Activated T-helper 17 cell treated with anti-CD3 and anti-CD28 coated beads, Interleukin-2, amount 50 U/mL, for 72 hours (primary cell): ENCODE results near the gene SETDB2. TPM values are rescaled to one million over a fixed set of nuclear protein-coding genes. Genes with fewer than 3 reads are reported as not detected.
A peak's percentile ranks its signal among the peaks of the same experiment; 100 is the strongest.

Experiments
- ATAC-seq: fragments of 150-1000 bp; cut with Tn5 transposase; replicated peaks from 2 replicates; pipeline ENCODE4 v1.10.0; 2021; ENCODE audit warnings: mild to moderate bottlenecking, moderate library complexity
- H3K27ac Mint-ChIP-seq: one replicate; pipeline ENCODE4 v1.8.0; 2022; ENCODE audit warnings: mixed read lengths
- H3K27me3 Mint-ChIP-seq: one replicate; pipeline ENCODE4 v1.8.0; 2022; ENCODE audit warnings: mixed read lengths
- H3K36me3 Mint-ChIP-seq: one replicate; pipeline ENCODE4 v1.8.0; 2022; ENCODE audit warnings: low read depth, mild to moderate bottlenecking, mixed read lengths
- H3K4me1 Mint-ChIP-seq: one replicate; pipeline ENCODE4 v1.8.0; 2022; ENCODE audit warnings: mixed read lengths
- H3K4me3 Mint-ChIP-seq: one replicate; pipeline ENCODE4 v1.8.0; 2022; ENCODE audit warnings: mild to moderate bottlenecking, mixed read lengths
- H3K9me3 Mint-ChIP-seq: one replicate; pipeline ENCODE4 v1.8.0; 2022; ENCODE audit warnings: mixed read lengths
- total RNA-seq, 2 donors: library from RNA; stranded (reverse); gene quantifications; one replicate each; pipeline ENCODE4 v1.2.3, GENCODE V29; 2022

Gene SETDB2, protein sequence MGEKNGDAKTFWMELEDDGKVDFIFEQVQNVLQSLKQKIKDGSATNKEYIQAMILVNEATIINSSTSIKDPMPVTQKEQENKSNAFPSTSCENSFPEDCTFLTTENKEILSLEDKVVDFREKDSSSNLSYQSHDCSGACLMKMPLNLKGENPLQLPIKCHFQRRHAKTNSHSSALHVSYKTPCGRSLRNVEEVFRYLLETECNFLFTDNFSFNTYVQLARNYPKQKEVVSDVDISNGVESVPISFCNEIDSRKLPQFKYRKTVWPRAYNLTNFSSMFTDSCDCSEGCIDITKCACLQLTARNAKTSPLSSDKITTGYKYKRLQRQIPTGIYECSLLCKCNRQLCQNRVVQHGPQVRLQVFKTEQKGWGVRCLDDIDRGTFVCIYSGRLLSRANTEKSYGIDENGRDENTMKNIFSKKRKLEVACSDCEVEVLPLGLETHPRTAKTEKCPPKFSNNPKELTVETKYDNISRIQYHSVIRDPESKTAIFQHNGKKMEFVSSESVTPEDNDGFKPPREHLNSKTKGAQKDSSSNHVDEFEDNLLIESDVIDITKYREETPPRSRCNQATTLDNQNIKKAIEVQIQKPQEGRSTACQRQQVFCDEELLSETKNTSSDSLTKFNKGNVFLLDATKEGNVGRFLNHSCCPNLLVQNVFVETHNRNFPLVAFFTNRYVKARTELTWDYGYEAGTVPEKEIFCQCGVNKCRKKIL
- total RNA-seq = 10 to 100 TPM; 14.1 to 16.3 TPM

- Mint-ChIP-seq H3K4me1 (peaks cover 17% of the 10 kb centered on the region), H3K36me3 (peaks cover 40% of the 10 kb centered on the region), H3K9me3 (no peaks in the 10 kb centered on the region), H3K27ac (peak within 1 kb of the TSS; percentile 97), H3K4me3 (peak within 1 kb of the TSS; percentile 87), H3K27me3 (no peaks in the 10 kb centered on the region)
- ATAC-seq = peak; percentile 93
Measured at GRCh38 chr13:49443704-49444523, at the start of gene SETDB2, which contains the start of gene CAB39L. TSS of gene SETDB2 (plus strand) at chr13:49444274. CDS start at chr13:49451894, 7,620 bp downstream. TSS of gene CAB39L (minus strand) at chr13:49444064. CDS start at chr13:49382910, 61,154 bp downstream.

GRCh38 chr13:49395451-49395865, 48.6 kb upstream of the SETDB2 start:
- no peaks in the 10 kb centered on the region for H3K9me3 Mint-ChIP-seq
- H3K36me3 Mint-ChIP-seq = no peaks in the 10 kb centered on the region
- ATAC-seq = no peak
- no peaks in the 10 kb centered on the region for H3K4me1 Mint-ChIP-seq
- H3K27me3 Mint-ChIP-seq = no peaks in the 10 kb centered on the region
- no peak overlapping the region for H3K27ac Mint-ChIP-seq
- no peak overlapping the region for H3K4me3 Mint-ChIP-seq

- no peak overlapping the region for H3K27ac Mint-ChIP-seq
- no peak for ATAC-seq
- H3K4me3 Mint-ChIP-seq = no peak overlapping the region
Measured at GRCh38 chr13:49395878-49396380, 48.1 kb upstream of the SETDB2 start.

DNA sequence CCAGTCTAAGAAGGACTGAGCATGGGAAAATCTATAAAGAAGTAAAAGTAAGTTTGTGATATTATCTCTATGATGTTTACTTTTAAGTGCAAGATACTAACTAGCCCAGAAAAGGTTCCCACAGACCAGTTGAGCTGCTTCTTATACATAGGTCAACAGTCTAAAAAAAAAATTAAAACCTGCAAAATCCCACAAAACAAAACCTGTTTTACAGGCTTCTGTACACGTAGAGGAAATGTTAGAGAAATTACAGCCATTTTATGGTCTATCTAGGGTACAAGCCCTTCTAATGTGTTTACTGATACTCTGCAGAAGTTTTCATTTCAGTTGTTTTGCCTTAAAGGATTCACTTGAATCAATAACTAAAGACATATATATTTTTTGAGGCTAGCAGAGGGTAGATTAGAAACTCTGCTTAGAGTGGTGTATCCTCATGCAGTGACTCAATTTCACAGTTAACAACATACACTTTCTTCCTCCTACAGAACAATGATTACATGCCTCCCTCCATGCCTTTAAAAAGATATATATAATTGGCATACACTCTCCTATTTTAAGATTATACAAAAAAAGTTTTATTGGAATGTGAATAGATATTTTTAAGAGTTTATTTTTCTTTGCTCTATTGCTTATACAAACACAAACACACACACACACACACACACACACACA, 44.1 kb upstream of the SETDB2 start:
- peaks cover 15% of the 10 kb centered on the region for H3K36me3 Mint-ChIP-seq
- no peaks in the 10 kb centered on the region for H3K4me1 Mint-ChIP-seq
- ATAC-seq = no peak
- H3K27ac Mint-ChIP-seq = no peak overlapping the region
- H3K9me3 Mint-ChIP-seq = peaks cover 4% of the 10 kb centered on the region
- no peaks in the 10 kb centered on the region for H3K27me3 Mint-ChIP-seq
- H3K4me3 Mint-ChIP-seq = no peak overlapping the region

More at GRCh38 chr13:49395878-49396380, 48.1 kb upstream of the SETDB2 start:
- Mint-ChIP-seq H3K36me3 (no peaks in the 10 kb centered on the region), H3K9me3 (no peaks in the 10 kb centered on the region), H3K27me3 (no peaks in the 10 kb centered on the region), H3K4me1 (no peaks in the 10 kb centered on the region)

DNA sequence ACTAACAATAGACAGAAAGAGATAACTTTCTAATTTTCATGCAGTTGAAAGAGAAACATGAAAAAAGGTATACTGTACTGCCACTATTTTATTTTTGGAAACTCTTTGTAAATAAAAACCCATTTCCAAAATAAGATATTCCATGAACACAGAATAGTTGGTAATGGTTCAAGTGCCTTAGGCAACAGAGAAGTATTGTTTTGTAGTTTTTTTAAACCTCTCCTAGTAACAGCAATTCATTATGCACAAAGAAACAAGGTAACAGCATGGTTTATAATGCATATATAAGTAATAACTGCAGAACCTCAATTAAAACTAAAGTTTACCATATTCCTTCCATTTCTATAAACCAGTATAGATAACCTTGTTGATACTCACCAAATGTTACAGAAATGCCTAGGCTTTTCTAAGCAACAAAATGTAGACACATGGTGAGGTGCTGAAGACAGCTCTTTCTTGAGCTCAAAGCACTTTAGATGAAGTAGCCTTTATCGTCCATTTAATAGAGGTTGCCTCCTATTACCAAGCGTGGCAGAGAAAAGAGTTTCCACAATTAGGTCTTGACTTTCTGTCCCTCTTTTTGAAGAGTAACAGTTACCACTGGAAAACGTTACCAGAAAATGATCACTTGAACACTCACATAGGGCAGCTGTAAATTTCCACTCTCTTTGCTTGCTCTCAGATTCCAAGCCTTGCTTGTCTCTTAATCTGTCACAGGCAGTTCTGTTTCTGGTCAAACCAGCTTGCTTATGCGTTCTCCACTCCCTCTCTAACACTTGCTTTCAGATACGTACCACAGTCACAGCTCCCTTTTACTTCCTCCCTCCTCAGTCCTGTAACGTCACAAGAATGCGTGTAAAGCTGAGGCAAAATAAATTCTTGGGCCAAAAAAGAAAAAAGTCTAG, 43.1 kb upstream of the SETDB2 start:
- no peak overlapping the region for H3K27ac Mint-ChIP-seq
- no peak for ATAC-seq

DNA sequence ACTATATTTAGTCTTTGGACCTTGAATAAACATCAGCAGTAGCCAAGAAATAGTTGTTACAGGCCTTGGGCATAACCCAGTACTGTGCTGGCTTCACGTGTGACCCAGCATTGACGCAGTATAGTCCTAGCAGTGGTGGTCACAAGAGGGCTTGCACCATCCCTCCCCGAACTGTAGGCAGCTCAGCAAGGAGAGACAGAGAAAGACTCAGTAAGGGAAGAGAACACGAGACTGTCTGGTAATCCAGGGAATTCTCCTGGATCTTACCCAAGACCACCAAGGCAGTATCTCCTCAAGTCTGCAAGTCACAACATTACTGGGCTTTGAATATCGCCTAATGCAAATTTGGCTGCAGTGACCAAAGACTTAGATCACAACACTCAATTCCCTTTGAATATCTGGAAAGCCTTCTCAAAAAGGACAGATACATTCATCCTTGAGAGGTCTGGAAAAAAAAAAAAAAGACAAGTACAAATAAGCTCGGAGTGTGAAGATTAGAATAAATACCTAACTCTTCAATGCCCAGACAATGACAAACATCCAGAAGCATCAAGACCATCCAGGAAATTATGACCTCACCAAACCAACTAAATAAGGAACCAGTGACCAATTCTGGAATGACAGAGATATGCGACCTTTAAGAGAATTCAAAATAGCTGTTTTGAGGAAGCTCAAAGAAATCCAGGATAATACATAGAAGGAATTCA, 39.9 kb upstream of the SETDB2 start:
- H3K4me3 Mint-ChIP-seq = no peak overlapping the region
- no peaks in the 10 kb centered on the region for H3K27me3 Mint-ChIP-seq
- no peak overlapping the region for H3K27ac Mint-ChIP-seq
- H3K9me3 Mint-ChIP-seq = peaks cover 13% of the 10 kb centered on the region
- ATAC-seq = no peak
- H3K4me1 Mint-ChIP-seq = no peaks in the 10 kb centered on the region
- H3K36me3 Mint-ChIP-seq = peaks cover 21% of the 10 kb centered on the region

More for the DNA sequence above, 43.1 kb upstream of the SETDB2 start:
- H3K36me3 Mint-ChIP-seq = peaks cover 21% of the 10 kb centered on the region
- H3K4me1 Mint-ChIP-seq = no peaks in the 10 kb centered on the region
- peaks cover 13% of the 10 kb centered on the region for H3K9me3 Mint-ChIP-seq
- H3K4me3 Mint-ChIP-seq = no peak overlapping the region
- no peaks in the 10 kb centered on the region for H3K27me3 Mint-ChIP-seq

DNA sequence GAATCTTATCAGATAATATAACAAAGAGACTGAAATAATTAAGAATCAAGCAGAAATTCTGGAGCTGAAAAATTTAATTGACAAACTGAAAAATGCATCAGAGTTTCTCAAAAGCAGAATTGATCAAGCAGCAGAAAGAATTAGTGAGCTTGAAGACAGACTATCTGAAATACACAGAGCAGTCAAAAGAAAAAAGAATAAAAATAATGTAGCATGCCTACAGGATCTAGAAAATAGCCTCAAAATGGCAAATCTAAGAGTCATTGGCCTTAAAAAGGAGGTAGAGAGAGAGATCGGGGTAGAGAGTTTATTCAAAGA, 39.4 kb upstream of the SETDB2 start:
- Mint-ChIP-seq H3K4me1 (no peaks in the 10 kb centered on the region), H3K9me3 (peaks cover 13% of the 10 kb centered on the region), H3K27me3 (no peaks in the 10 kb centered on the region), H3K27ac (no peak overlapping the region), H3K36me3 (peaks cover 21% of the 10 kb centered on the region), H3K4me3 (no peak overlapping the region)
- no peak for ATAC-seq

- Mint-ChIP-seq H3K4me1 (no peaks in the 10 kb centered on the region), H3K27me3 (no peaks in the 10 kb centered on the region), H3K27ac (no peak overlapping the region), H3K36me3 (peaks cover 21% of the 10 kb centered on the region), H3K9me3 (peaks cover 13% of the 10 kb centered on the region), H3K4me3 (no peak overlapping the region)
- ATAC-seq = no peak
Measured at GRCh38 chr13:49407068-49407467, 37.0 kb upstream of the SETDB2 start.

- Mint-ChIP-seq H3K27ac (no peak overlapping the region), H3K9me3 (peaks cover 13% of the 10 kb centered on the region), H3K4me3 (no peak overlapping the region), H3K27me3 (no peaks in the 10 kb centered on the region), H3K4me1 (no peaks in the 10 kb centered on the region), H3K36me3 (peaks cover 21% of the 10 kb centered on the region)
- ATAC-seq = no peak
Measured at GRCh38 chr13:49407936-49408335, 36.1 kb upstream of the SETDB2 start.

- Mint-ChIP-seq H3K4me3 (no peak overlapping the region), H3K27ac (no peak overlapping the region), H3K27me3 (no peaks in the 10 kb centered on the region), H3K4me1 (no peaks in the 10 kb centered on the region), H3K9me3 (peaks cover 13% of the 10 kb centered on the region), H3K36me3 (peaks cover 15% of the 10 kb centered on the region)
- ATAC-seq = no peak
Measured at GRCh38 chr13:49409008-49409407, 35.1 kb upstream of the SETDB2 start.

DNA sequence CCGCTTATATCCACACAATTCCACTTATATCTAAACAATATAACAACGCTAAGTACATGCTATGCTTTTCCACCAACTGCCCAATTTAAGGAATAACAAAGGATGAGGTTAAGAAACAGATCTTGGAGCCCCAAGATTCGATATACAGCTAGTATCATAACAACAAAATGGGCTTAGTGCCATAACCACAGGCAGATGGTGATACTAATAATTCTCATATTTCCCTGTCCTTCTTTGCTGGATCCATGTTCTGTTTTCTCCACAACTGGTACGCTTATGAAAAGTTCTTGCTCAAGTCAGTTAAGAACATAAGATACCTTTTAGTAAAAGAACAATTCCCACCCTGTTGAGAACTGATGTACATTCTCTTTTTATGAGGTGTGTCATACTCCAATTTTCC, 34.1 kb upstream of the SETDB2 start:
- H3K9me3 Mint-ChIP-seq = peaks cover 8% of the 10 kb centered on the region
- no peak overlapping the region for H3K4me3 Mint-ChIP-seq
- H3K36me3 Mint-ChIP-seq = peaks cover 5% of the 10 kb centered on the region
- H3K4me1 Mint-ChIP-seq = no peaks in the 10 kb centered on the region
- ATAC-seq = no peak
- no peak overlapping the region for H3K27ac Mint-ChIP-seq
- H3K27me3 Mint-ChIP-seq = no peaks in the 10 kb centered on the region

GRCh38 chr13:49410477-49410876, 33.6 kb upstream of the SETDB2 start:
- H3K27me3 Mint-ChIP-seq = no peaks in the 10 kb centered on the region
- H3K9me3 Mint-ChIP-seq = peaks cover 5% of the 10 kb centered on the region
- ATAC-seq = no peak
- H3K4me1 Mint-ChIP-seq = no peaks in the 10 kb centered on the region
- no peak overlapping the region for H3K4me3 Mint-ChIP-seq
- peaks cover under 1% of the 10 kb centered on the region for H3K36me3 Mint-ChIP-seq
- H3K27ac Mint-ChIP-seq = no peak overlapping the region

DNA sequence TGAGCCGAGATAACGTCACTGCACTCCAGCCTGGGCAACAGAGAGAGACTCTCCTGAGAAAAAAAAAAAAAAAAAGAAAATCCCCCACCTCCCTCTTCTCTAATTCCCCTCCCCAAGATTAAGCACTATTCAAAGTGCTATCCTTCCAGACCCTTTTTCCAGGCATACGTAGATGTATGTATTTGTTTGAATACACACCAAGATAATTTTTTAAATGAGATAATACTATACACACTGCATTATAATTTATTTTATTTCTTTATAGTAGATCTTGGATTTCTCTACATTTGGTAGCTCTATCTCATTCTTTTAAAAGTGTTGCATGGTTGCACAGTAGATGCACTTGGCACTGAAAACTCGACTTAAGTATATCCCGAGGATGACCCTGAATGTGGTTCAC, 32.7 kb upstream of the SETDB2 start:
- H3K9me3 Mint-ChIP-seq = no peaks in the 10 kb centered on the region
- H3K4me1 Mint-ChIP-seq = no peaks in the 10 kb centered on the region
- no peak for ATAC-seq
- H3K4me3 Mint-ChIP-seq = no peak overlapping the region
- H3K36me3 Mint-ChIP-seq = no peaks in the 10 kb centered on the region
- H3K27me3 Mint-ChIP-seq = no peaks in the 10 kb centered on the region
- H3K27ac Mint-ChIP-seq = no peak overlapping the region
